GM03348 (cell line): Measurements from ENCODE around the gene PTGDS.
A peak's percentile ranks its signal among the peaks of the same experiment; 100 is the strongest.

ENCODE experiments used
- DNase-seq: peaks from one replicate; pipeline ENCODE4 v3.0.0; 2012; ENCODE audit warnings: low spot score

The PTGDS gene

DNA sequence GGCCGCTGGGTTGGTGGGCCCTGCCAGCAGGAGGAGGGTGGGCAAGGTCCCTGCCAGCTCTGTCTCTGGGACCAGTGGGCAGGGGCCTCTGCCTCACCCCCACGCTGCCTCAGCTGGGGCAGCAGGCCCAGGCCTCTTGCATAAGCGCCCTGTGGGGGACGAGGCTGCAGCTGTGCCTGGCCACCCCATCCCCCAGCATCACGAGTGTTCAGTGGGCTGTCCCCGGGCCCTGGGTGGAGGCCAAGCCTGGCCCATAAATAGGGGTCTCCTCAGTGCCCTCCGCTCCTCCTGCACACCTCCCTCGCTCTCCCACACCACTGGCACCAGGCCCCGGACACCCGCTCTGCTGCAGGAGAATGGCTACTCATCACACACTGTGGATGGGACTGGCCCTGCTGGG lies at the start of gene PTGDS:
TSS of gene PTGDS (plus strand) at position 282 of the 400 bp plus-strand sequence. CDS start at position 357, 75 bp downstream.
- no peak for DNase-seq

DNA sequence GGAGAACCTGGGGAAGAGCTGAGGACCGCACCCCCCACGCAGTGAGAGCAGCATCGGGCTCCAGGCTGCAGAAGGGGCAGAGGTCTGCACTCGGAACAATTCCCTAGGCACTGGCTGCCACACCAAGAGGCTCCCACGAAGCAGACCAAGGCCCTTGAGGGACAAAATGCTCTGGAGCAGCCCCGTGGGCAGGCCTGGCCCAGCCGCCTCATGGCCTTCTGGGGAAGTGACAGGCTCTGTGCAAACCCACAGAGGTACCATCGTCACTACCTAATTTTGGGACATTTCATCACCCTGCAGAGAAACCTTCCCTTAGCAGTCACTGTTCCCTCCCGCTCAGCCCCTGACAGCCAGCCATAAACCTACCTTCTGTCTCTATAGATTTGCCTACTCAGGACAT lies 48.7 kb upstream of the PTGDS start:
- DNase-seq, result no peak

DNA sequence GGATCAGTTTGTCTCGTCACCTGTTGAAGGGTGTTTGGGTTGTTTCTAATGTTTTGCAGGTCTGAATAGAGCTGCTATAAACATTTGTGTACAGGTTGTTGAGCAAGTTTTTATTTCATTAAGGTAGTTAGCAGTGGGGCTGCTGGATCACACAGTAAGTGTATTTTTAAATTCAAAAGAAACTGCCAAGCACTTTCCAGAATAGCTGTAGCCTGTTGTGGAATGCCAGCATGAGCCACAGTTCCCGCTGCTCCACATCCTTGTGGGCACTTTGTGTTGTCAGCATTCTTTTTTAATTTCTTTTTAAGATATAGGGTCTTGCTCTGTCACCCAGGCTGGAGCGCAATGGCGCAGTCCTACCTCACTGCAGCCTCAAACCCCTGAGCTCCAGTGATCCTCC lies 47.3 kb upstream of the PTGDS start:
- DNase-seq, result no peak

DNA sequence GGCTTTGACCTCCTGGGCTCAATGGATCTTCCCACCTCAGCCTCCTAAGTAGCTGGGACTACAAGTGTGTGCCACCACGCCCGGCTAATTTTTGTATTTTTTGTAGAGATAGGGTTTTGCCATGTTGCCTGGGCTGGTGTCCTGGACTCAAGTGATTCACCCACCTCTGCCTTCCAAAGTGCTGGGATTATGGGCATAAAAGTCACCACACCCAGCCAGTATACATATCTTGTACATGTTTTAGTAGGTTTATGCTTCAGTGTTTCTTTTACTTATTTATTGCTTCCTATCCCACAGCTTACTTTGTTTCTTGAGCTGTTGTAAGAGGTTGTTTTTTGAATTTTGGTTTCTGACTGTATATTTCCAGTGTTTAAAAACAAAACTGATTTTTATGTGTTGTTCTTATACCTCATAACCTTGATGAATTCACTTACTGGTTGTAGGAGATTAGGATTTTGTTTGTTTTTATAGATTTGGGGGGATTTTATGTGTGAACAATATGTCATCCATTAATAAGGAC lies 45.6 kb upstream of the PTGDS start:
- DNase-seq, result no peak

DNA sequence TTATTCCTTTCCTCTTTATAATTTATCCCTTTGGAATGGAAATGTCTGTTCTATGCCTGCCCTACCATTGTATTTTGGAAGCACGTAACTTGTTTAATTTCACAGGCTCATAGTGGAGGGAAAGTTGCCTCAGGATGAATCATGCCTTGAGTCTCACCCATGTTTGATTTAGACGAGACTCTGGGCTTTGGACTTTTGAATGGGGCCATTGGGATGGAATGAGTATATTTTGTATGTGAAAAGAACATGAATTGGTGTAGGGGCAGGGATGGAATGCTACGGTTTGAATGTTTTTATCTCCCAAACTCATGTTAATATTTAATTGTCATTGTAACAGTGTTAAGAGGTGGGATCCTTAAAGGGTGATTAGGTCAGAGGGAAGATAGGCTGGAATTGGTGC lies 43.0 kb upstream of the PTGDS start:
- DNase-seq, result no peak

DNA sequence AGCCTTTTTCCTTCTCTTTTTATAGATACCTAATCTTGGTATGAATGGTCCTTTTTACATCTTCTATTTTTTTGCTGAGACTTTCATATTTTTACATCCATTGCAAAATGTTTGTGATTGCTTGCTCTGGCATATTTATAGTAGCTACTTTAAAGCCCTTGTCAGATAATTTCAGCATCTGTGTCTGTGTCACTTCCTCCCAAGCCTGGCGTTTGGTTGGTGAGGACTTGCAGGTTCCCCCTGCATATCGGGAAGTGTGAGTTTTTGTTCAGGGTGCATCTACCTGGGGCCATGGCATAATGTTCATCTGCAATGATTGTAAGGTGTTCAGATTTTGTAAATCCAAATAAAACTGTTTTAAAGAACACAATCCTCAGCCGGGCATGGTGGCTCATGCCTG lies 41.7 kb upstream of the PTGDS start:
- no peak for DNase-seq

DNA sequence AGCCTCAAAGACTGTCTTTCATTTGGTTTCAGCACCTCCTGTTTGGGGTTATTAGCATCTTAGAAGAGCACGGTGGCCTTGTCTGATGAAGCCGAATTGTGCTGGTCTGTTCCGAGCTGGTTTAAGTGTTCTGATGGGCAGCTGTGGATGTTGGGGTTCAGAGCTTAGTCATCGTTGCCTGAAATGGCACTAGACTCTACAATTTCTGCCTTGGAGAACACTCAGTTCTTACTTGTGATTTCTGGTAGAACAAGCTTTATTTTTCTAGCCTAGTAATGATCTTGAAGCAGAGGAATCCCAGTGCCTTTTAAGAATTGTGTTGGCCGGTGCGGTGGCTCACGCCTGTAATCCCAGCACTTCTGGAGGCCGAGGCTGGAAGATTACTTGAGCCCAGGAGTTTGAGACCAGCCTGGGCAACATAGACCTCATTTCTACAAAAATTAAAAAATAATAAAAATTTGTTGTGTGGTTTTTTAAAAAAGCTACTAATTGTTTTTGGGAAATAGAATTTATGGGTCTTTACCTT lies 40.6 kb upstream of the PTGDS start:
- no peak for DNase-seq

DNA sequence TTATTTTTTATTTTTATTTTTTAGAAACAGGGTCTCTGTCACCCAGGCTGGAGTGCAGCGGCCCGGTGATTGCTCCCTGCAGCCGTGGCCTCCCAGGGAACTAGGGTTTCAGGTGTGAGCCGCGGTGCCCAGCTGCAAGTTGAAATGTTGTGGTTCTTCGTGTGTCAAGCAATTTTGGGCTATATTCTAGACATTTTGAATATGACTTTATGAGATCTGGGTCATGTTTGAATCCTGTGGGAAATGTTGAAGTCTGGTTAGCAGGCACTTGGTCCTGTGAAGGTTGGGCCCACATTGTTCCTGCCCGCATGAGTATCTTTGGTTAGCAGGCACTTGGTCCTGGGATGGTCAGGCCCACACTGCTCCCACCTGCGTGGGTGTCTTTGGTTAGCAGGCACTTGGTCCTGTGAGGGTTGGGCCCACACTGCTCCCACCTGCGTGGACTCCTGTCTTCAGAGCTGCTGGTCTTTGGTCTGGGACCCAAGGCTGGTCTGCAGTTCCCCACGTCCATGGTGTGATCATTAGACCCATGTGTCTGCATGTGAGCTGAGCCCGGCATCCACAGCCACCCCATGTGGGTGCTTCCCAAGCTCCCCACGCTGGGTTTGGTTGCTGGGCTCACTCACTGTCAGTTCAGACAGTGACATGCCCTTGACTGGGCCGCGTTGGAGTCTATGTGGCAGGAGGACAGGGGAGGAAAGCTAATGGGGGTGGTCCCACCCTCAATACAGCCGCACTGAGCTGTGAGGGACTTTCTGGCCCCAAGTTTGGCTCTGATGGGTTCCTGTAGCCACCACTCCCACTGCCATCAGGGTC lies 39.9 kb upstream of the PTGDS start:
- no peak for DNase-seq

DNA sequence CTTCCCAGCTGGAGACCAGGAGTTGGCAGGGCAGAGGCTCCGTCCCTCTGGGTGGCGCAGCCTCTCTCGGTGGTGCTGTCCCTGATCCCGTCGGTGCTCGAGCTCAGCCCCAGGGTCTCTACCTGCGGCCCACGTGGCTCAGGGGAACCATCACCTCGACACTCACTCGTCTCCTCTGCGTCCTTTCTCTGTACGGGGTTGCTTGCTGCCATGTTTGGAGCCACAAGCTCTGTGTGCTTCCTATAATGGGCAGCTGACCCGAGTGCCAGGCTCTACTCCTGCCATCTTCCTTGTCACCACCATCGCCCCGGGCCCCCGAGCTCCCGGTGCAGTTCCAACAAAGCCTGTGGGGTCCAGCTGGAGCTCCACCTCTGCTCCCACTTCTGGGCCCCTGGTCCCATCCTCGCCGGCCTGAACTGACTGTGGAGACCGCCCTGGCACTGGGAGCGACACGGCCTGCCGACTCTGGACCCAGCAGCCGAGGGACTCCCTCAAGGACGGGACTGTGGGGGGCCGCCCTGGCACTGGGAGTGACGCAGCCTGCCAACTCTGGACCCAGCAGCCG lies 37.8 kb upstream of the PTGDS start:
- DNase-seq, result no peak

DNA sequence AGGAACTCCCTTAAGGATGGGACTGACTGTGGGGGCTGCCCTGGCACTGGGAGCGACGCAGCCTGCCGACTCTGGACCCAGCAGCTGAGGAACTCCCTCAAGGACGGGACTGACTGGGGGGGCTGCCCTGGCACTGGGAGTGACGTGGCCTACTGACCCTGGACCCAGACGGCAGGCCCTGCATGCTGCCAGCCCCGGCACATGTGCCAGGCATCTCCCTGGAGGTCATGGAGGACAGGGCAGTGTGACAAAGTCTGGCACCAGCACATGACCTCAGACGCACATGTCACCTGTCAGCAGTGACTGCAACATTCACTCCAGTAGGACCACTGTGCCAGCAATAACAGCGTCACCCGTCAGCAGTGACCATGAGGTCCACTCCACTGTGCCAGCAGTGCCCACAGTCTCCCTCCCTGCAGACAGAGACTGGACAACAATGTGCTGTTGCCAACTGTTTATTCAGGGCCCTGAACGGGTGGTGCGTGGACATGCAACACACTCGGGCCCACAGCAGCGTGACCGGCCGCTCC lies 37.2 kb upstream of the PTGDS start:
- no peak for DNase-seq

DNA sequence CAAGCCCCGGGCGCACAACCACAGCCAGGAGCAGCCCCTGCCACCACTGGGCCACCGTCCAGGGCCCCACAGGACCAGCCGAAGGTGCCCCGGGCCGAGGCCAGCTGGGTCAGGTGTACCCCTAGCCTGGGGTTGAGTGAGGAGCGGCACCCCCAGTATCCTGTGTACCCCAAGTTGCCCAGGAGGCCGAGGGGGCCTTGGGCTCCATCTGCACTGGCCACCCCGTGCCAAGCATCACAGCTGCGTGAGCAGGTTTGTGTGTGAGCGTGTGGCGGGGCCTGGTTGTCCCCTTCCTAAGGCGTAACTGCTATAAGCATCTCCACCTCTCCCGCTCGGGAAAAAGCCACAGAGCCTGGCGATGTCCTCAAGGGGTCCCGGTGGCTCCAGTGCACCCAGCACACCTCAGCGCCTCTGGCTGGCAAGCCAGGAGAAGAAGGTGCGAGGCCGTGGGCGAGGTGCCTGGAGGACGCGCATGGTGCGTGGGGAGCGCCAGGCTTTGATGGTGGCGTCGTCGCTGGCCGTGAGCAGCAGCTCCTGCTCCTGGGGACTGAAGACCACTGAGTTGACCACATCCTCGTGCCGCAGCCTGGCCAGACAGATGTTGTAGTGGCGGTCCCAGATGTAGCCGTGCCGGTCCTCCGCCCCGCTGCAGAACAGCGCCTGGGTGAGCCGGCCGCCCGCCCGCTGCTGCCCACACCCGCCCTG lies 36.6 kb upstream of the PTGDS start:
- no peak for DNase-seq

DNA sequence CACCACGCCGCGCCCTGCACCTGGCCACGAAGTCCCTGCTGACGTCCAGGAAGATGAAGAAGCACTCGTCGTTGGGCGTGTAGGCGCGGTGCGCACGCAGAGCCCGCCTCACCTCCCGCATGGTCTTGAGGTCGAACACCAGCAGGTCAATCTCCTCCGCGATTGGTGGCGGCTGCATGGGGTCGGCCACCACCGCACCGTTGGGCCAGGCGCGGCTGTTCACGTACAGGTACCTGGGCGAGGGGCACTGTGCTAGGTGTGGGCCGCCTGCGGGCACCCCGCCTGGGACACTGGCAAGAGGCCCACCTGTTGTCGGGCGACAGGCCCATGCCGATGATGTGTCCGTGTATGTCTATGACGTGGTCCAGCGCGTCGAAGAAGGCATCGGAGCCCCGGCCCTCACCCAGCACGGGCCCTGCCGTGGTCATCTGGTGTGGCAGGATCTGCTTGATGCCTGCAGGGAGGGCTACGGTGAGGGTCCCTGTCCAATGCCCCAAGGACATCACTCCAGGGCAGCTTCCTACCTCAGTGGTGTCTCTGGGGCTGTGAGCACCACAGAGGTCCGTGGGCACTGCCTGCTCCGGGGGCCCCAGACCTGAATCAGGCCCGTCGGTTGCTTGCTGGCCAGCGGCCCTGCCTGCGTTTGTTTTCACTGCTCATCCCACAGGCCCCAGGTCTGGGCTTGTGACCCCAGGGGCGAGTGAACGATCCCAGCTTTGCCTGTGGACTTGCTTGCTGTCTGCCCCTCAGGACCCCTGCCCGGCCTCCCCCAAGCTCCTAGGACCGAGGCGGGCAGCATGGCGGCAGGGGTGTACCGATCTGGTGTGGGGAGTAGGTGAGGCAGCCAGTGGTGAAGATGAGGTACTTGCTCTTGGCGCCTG lies 35.8 kb upstream of the PTGDS start:
- no peak for DNase-seq

DNA sequence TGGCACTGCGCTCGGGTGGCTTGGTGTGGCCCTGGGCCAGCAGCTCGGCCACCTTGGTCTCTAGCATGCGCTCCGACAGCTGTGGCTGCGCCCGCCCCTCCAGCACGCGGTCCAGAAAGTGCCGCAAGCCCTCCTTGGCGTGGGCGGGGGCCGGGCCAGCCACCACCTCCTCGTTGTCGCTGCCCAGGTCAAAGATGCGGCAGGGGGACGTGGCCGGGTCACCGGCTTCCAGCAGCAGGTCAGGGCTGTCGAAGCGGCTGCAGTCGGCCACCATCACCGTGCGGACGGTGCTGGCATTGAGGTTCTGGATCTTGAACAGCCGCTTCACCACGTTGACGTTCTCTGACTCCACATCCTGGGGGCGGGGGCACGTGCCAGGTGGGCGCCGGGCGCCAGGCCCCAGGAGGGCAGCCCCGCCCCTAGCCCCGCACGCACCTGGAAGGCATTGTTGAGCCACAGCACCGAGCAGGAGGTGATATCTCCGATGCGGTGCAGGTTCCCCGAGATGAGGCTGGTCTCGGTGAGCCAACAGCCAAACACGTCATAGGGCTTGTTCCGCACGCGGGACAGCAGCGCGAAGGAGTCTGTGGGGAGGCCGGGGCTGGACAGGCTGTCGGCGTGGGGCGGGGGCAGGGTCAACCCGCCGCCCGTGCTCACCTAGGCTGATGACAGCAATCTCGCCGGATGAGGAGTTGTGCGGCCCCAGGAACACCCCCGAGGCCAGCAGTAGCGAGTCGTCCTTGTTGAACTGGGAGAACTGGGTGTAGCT lies 35.0 kb upstream of the PTGDS start:
- no peak for DNase-seq

DNA sequence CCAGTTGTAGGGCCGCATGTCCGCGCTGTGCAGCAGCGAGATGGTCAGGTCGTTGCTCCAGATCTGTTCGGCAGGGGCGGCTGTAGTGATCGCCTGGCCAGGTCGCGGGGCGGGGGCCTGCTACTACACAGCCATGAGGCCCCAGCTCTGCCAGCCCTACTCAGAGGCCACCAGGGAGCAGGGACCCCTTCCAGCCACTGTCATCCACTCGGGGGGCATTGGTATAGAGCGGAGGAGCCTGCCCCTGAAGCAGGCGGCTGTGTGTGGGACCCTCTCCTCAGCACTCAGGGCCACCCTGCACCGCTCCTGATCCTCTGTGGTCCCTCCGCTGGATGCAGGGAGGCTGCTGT lies 34.4 kb upstream of the PTGDS start:
- DNase-seq, result no peak

DNA sequence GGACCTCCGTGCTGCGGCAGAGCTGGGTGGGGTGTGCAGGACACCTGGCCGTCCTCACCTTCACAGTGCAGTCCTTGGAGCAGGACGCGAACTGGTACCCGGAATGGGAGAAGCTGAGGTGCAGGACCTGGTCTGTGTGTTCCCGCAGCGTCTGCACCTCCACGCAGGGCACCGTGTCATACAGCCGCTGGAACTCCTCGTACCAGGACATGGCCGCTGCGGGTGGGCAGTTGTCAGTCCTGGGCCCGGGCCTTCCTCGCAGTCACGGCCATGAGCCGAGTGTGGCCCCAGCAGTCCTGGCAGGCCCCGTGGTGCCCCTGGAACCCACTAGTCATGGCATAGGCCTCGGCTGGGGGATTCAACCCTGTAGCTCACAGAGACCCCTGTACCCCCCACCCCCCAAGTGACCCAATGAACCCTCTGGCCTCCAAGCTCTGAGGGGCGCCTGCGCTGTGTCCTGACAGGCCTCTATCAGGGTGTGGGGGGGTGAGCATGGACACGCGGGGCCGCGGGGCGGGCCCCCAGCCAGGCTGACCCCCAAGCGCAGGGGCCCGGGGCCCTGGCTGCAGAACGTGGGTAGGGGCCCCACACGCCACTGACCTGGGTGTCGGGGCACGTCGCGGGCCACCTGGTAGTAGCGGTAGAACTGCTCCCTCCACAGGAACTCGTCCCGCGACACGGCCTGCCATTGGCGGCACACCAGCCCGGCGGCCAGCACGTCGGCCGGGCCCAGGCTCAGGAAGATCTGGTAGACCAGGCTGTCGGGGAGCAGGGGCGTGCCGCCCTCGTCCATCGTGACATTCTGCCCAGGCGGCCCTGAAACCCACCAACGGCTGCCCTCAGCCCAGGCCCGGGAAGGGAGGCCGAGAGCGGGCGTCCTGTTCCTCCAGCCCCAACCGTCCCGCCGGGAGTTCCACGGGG lies 33.8 kb upstream of the PTGDS start:
- no peak for DNase-seq

DNA sequence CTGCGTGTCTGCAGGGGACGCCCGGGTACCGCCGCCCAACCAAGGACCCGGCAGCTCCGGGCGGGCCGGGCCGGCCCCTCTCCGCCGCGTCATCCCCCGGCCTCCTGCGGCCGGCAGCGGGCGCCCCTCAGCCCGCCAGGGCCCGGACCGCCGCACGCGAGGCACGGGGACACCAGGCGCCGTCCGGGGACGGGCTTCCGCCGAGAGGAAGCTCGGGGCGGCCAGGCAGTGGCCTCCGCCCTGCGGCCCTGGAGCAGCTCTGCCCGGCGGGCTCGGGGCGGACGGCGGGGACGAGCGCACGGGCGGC lies 33.1 kb upstream of the PTGDS start:
- DNase-seq, result peak; percentile 91

DNA sequence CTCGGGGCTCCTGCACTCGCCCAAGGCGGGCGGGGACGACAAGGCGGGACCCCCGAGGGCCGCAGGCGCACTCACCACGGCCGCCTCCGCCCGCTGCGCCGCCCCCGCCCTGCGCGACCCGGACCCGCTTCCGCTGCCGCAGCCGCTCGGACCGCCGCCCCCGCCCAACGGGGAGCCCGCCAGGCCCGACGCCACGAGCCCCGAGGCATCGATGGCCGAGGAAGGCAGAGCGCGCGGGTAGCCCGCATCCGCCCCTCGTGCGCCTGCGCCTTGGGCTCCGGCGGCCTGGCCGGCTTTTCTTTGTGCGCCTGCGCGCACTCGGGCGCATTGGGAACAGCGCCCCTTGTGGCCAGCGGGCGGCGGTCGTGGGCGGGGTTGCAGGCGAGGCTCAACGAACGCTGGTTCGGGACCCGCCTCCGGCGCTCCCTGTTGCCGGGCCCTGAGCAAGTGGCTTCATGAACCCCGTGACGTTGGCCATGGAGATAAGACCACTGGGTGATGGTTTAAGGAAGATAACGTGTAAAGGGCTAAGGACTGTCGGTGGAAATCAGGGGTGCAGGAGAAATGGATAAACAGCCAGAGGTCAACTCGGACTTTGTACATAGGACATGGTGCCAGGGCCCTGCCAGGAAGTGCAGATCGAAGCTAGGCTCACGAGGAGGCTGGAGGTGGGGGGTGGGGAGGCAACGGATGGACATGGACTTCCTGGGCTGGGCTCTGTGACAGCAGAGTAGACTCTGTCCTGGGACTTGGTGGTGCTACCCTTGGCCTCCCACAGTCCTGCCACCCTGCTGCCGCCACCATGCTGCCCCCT lies 32.6 kb upstream of the PTGDS start, which contains the start of the genes C8G and FBXW5:
TSS of gene C8G (plus strand) at position 725 of the 814 bp plus-strand sequence. CDS start at position 803, 78 bp downstream.
TSS of gene FBXW5 (minus strand) at position 220 of the 814 bp plus-strand sequence. CDS start 655 bp downstream, outside the sequence.
- DNase-seq, result peak; percentile 100

DNA sequence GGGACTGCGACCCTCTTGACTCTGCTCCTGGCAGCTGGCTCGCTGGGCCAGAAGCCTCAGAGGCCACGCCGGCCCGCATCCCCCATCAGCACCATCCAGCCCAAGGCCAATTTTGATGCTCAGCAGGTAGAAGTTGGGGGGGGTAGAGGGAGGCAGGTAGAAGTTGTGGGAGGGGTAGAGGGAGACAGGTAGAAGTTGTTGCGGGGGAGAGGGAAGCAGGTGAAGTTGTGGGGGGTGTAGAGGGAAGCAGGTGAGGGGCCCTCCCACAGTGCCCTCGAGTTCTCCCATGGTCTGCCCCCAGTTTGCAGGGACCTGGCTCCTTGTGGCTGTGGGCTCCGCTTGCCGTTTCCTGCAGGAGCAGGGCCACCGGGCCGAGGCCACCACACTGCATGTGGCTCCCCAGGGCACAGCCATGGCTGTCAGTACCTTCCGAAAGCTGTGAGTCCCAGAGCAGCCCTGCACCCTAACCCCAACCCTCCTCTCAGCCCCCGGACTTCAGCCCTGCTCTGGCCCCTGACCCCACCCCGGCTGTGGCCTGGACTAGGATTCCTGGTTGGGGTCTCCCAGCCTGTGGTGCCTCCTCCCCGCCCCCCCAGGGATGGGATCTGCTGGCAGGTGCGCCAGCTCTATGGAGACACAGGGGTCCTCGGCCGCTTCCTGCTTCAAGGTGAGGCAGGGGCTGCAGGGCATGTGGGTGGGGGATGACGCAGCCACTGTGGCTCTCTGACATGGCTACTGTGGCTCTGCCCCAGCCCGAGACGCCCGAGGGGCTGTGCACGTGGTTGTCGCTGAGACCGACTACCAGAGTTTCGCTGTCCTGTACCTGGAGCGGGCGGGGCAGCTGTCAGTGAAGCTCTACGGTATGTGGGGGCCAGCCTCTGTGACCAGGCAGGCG lies 31.7 kb upstream of the PTGDS start:
- DNase-seq, result no peak
